ENCODE measurements around the gene ZNF23. TPM values are rescaled to one million over a fixed set of nuclear protein-coding genes. Genes with fewer than 3 reads are reported as not detected.
A peak's percentile ranks its signal among the peaks of the same experiment; 100 is the strongest.
"Not testable (repeated sequence)": the region's sequence is repeated elsewhere in the genome, so short reads cannot be mapped to it uniquely, and the experiment has no call there.

The ZNF23 gene
- total RNA-seq (10 to 100 TPM; 10.0 to 11.7 TPM), polyA plus RNA-seq (10 to 100 TPM; 11.8 to 13.8 TPM)
- long read RNA-seq, donor 1, full-length matches to known transcripts, result 1 of 12 reads
- long read RNA-seq, donor 1, partial matches to known transcripts, result 1 of 12 reads
- long read RNA-seq, donor 1, other reads (novel, unspliced or antisense), result 10 of 12 reads
- long read RNA-seq, donor 2, partial matches to known transcripts, result 0 of 1 reads
- long read RNA-seq, donor 2, other reads (novel, unspliced or antisense), result 1 of 1 reads

DNA sequence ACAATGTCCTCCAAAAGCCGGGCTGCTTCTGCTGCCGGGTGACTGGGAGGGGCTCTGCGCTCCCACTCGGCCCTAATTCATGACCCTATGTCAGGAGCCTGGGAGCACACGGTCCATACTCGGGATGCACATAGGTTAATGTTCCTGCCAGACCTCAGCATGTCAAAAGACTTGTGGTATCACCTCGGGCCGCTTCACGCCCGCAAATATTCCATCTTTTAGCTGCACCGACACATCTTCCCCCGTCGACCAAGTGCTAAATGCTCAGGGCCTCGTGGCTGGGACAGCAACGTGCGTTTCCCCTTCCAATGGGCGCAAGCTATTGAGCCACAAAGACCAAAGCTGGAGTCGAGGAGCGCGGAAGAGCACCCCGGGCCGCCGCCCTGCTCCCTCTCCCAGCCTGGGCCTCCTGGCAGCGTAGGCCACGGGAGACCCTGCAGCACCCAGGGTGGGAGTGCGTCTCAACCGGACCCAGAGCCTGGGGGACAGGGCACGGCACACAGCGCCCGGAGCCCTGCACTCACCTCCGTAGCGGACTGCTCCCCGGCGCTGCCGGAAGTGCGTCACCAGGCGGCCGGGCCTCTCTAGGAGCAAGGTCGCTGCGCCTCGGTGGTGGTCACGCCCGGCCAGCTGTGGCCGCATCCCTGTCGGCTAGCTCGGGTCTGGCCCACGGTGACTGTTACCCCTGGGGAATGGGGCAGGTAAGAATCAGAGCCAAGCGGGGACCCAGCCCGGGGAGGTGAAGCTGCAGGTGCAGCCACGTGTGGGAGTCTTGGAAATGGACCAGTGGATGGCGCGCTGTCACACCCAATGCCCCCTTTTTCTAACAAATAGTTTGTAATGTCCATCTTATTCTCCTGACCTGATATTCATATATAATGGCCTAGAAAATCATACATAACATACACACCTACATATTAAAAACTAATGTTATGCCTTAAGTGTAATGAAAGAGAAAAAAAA, at the start of gene ZNF23:
Gene ZNF23, minus strand, starts transcription at position 562 of the 963 bp plus-strand sequence. CDS start 5,451 bp downstream, outside the sequence.
- intact Hi-C loops (cut with DNase I), result loop anchor here (1.0 kb wide), 1 partner anchor 22 kb away; no protein-coding TSS in a partner anchor
- peak within 1 kb of the TSS; percentile 69 to 89 for H3K4me3 ChIP-seq (ENCODE audit: low read length in 2 of 2)
- ATAC-seq (ENCODE audit: low FRiP score) (peak; percentile 98), DNase-seq (peak; percentile 91 to 95)
- no peaks in the 10 kb centered on the region for H3K4me1 ChIP-seq (ENCODE audit: control insufficient read depth in 1 of 2, insufficient read depth in 2 of 2, low read length in 2 of 2)
- WGBS, 2 donors, result 0% methylated on average over 50 to 52 of the region's 52 CpGs
- H3K27me3 ChIP-seq (ENCODE audit: control insufficient read depth in 1 of 2, insufficient read depth in 2 of 2, low read length in 1 of 2), result no peaks in the 10 kb centered on the region
- no peaks in the 10 kb centered on the region for H3K9me3 ChIP-seq (ENCODE audit: control insufficient read depth, low read length)
- peak within 1 kb of the TSS in 1 of 2 donors; percentile 30 for H3K27ac ChIP-seq (ENCODE audit: low read depth in 1 of 2, low read length in 2 of 2)
- H3K36me3 ChIP-seq (ENCODE audit: control insufficient read depth in 1 of 2, insufficient read depth in 2 of 2, low read length in 1 of 2), result no peaks in the 10 kb centered on the region

DNA sequence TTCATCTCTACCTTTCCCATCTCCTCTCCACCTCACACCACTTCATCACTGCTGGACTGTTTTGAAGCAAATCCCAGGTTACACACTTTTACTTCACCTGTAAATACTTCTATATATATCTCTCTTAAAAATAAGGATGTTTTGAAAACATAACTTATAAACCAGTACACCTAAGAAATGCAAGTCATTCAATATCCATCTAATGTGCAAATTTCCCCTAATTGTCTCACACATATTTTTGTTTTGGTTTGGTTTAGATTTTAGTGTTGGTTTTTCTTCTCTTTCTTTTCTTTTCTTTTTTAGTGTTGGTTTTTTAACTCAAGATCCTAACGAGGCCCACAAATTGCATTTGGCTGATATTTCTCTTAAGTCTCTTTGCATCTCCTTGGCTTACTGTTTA, 45.0 kb upstream of the ZNF23 start:
- DNase-seq (no peak), ATAC-seq (ENCODE audit: low FRiP score) (no peak)
- H3K36me3 ChIP-seq (ENCODE audit: control insufficient read depth in 1 of 2, insufficient read depth in 2 of 2, low read length in 1 of 2), result no peaks in the 10 kb centered on the region
- no peaks in the 10 kb centered on the region for H3K27me3 ChIP-seq (ENCODE audit: control insufficient read depth in 1 of 2, insufficient read depth in 2 of 2, low read length in 1 of 2)
- WGBS, 2 donors, result 41 to 49% methylated on average over 1 of the region's 1 CpG
- H3K27ac ChIP-seq (ENCODE audit: low read depth in 1 of 2, low read length in 2 of 2), result no peak overlapping the region
- H3K4me3 ChIP-seq (ENCODE audit: low read length in 2 of 2), result no peak overlapping the region
- intact Hi-C loops (cut with DNase I), result no loop called here
- peaks cover 2% of the 10 kb centered on the region for H3K9me3 ChIP-seq (ENCODE audit: control insufficient read depth, low read length)
- no peaks in the 10 kb centered on the region for H3K4me1 ChIP-seq (ENCODE audit: control insufficient read depth in 1 of 2, insufficient read depth in 2 of 2, low read length in 2 of 2)

DNA sequence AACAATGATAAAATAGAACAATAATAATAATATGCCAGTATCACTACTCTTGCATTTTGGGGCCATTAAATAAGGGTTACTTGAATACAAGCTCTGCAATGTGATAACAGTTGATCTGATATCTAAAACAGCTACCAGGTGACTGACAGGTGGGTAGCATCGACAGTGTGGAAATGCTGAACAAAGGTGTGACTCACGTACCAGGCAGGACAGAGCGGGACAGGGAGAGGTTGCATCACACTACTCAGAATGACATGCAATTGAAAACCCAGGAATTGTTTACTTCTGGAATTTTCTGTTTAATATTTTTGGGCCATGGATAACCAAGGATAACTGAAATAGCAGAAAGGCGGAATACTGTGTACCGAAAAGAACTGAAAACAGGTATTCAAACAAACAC, 42.9 kb upstream of the ZNF23 start:
- Histone ChIP-seq H3K4me3 (ENCODE audit: low read length in 2 of 2) (no peak overlapping the region), H3K36me3 (ENCODE audit: control insufficient read depth in 1 of 2, insufficient read depth in 2 of 2, low read length in 1 of 2) (no peaks in the 10 kb centered on the region), H3K27ac (ENCODE audit: low read depth in 1 of 2, low read length in 2 of 2) (no peak overlapping the region), H3K9me3 (ENCODE audit: control insufficient read depth, low read length) (no peaks in the 10 kb centered on the region), H3K4me1 (ENCODE audit: control insufficient read depth in 1 of 2, insufficient read depth in 2 of 2, low read length in 2 of 2) (no peaks in the 10 kb centered on the region), H3K27me3 (ENCODE audit: control insufficient read depth in 1 of 2, insufficient read depth in 2 of 2, low read length in 1 of 2) (no peaks in the 10 kb centered on the region)
- WGBS, 2 donors, result 87 to 88% methylated on average over 5 of the region's 5 CpGs
- DNase-seq, result no peak
- intact Hi-C loops (cut with DNase I), result no loop called here
- ATAC-seq (ENCODE audit: low FRiP score), result no peak

DNA sequence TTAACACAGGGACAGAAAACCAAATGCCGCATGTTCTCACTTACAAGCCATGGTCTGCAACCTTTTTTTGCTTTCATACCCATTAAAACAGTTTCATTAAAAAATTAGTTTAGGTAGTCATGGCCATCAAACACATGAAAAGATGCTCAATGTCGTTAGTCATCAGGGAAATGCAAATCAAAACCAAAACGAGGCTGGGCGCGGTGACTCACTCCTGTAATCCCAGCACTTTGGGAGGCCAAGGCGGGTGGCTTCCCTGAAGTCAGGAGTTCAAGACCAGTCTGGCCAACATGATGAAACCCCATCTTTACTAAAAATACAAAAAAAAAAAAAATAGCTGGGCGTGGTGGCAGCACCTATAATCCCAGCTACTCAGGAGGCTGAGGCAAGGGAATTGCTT, 42.0 kb upstream of the ZNF23 start:
- H3K36me3 ChIP-seq (ENCODE audit: control insufficient read depth in 1 of 2, insufficient read depth in 2 of 2, low read length in 1 of 2); ATAC-seq (ENCODE audit: low FRiP score); intact Hi-C loops (cut with DNase I); DNase-seq; H3K27ac ChIP-seq (ENCODE audit: low read depth in 1 of 2, low read length in 2 of 2); H3K9me3 ChIP-seq (ENCODE audit: control insufficient read depth, low read length); H3K4me3 ChIP-seq (ENCODE audit: low read length in 2 of 2); H3K4me1 ChIP-seq (ENCODE audit: control insufficient read depth in 1 of 2, insufficient read depth in 2 of 2, low read length in 2 of 2); H3K27me3 ChIP-seq (ENCODE audit: control insufficient read depth in 1 of 2, insufficient read depth in 2 of 2, low read length in 1 of 2): not testable (repeated sequence)
- WGBS, 2 donors, result 75 to 78% methylated on average over 7 of the region's 7 CpGs

GRCh38 chr16:71501547-71501946, 39.5 kb upstream of the ZNF23 start:
- Histone ChIP-seq H3K36me3 (ENCODE audit: control insufficient read depth in 1 of 2, insufficient read depth in 2 of 2, low read length in 1 of 2) (no peaks in the 10 kb centered on the region), H3K4me3 (ENCODE audit: low read length in 2 of 2) (no peak overlapping the region), H3K4me1 (ENCODE audit: control insufficient read depth in 1 of 2, insufficient read depth in 2 of 2, low read length in 2 of 2) (no peaks in the 10 kb centered on the region), H3K27me3 (ENCODE audit: control insufficient read depth in 1 of 2, insufficient read depth in 2 of 2, low read length in 1 of 2) (no peaks in the 10 kb centered on the region), H3K9me3 (ENCODE audit: control insufficient read depth, low read length) (no peaks in the 10 kb centered on the region), H3K27ac (ENCODE audit: low read depth in 1 of 2, low read length in 2 of 2) (no peak overlapping the region)
- 35 to 49% methylated on average over 3 of the region's 3 CpGs for WGBS, 2 donors
- intact Hi-C loops (cut with DNase I), result loop anchor here (2.0 kb wide), 1 partner anchor 89 kb away; no protein-coding TSS in a partner anchor
- DNase-seq (no peak), ATAC-seq (ENCODE audit: low FRiP score) (no peak)

DNA sequence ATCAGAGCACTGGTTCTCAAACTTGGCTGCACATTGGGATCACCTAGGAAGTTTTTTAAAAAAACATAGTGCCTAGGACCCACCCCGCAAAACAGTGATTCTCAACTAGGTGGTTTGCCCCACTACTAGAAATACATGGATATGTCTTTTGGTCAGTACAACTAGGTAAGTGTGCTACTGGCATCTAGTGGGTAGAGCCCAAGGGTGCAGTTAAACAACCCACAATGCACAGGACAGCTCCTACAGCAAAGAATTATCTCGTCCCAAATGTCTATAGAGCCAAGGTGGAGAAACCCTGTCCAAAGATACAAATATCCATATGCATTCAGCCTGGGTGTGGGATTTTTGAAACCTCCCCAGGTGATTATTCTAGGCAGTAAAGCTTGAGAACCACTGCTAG, 38.9 kb upstream of the ZNF23 start:
- 61 to 66% methylated on average over 2 of the region's 2 CpGs for WGBS, 2 donors
- DNase-seq, result no peak
- H3K9me3 ChIP-seq (ENCODE audit: control insufficient read depth, low read length), result no peaks in the 10 kb centered on the region
- no peaks in the 10 kb centered on the region for H3K36me3 ChIP-seq (ENCODE audit: control insufficient read depth in 1 of 2, insufficient read depth in 2 of 2, low read length in 1 of 2)
- H3K27ac ChIP-seq (ENCODE audit: low read depth in 1 of 2, low read length in 2 of 2), result no peak overlapping the region
- H3K4me1 ChIP-seq (ENCODE audit: control insufficient read depth in 1 of 2, insufficient read depth in 2 of 2, low read length in 2 of 2), result no peaks in the 10 kb centered on the region
- H3K27me3 ChIP-seq (ENCODE audit: control insufficient read depth in 1 of 2, insufficient read depth in 2 of 2, low read length in 1 of 2), result no peaks in the 10 kb centered on the region
- intact Hi-C loops (cut with DNase I), result loop anchor here (2.0 kb wide), 1 partner anchor 88 kb away; no protein-coding TSS in a partner anchor
- no peak overlapping the region for H3K4me3 ChIP-seq (ENCODE audit: low read length in 2 of 2)
- ATAC-seq (ENCODE audit: low FRiP score), result no peak

GRCh38 chr16:71499775-71500364, 37.8 kb upstream of the ZNF23 start:
- Histone ChIP-seq H3K4me1 (ENCODE audit: control insufficient read depth in 1 of 2, insufficient read depth in 2 of 2, low read length in 2 of 2) (no peaks in the 10 kb centered on the region), H3K27me3 (ENCODE audit: control insufficient read depth in 1 of 2, insufficient read depth in 2 of 2, low read length in 1 of 2) (no peaks in the 10 kb centered on the region), H3K9me3 (ENCODE audit: control insufficient read depth, low read length) (no peaks in the 10 kb centered on the region), H3K27ac (ENCODE audit: low read depth in 1 of 2, low read length in 2 of 2) (no peak overlapping the region), H3K4me3 (ENCODE audit: low read length in 2 of 2) (no peak overlapping the region), H3K36me3 (ENCODE audit: control insufficient read depth in 1 of 2, insufficient read depth in 2 of 2, low read length in 1 of 2) (no peaks in the 10 kb centered on the region)
- WGBS, 2 donors, result 0% methylated on average over 3 of the region's 3 CpGs
- intact Hi-C loops (cut with DNase I), result loop anchor here (2.0 kb wide), 1 partner anchor 87 kb away; no protein-coding TSS in a partner anchor
- DNase-seq (no peak), ATAC-seq (ENCODE audit: low FRiP score) (no peak)

DNA sequence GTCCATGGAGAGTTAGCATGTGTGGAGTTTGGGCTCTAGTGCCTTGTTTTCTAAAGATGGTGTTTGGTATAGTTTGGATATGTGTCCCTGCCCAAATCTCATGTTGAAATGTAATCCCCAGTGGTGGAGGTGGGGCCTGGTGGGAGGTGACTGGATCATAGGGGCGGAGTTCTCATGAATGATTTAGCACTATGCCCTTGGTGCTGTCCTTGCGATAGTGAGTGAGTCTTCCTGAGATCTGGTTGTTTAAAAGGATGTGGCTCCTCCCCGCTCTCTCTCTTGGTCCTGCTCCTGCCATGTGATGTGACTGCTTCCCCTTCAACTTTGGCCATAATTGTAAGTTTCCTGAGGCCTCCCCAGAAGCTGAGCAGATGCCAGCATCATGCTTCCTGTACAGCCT, 36.0 kb upstream of the ZNF23 start:
- no peaks in the 10 kb centered on the region for H3K9me3 ChIP-seq (ENCODE audit: control insufficient read depth, low read length)
- no peak overlapping the region for H3K4me3 ChIP-seq (ENCODE audit: low read length in 2 of 2)
- H3K36me3 ChIP-seq (ENCODE audit: control insufficient read depth in 1 of 2, insufficient read depth in 2 of 2, low read length in 1 of 2), result no peaks in the 10 kb centered on the region
- no peaks in the 10 kb centered on the region for H3K27me3 ChIP-seq (ENCODE audit: control insufficient read depth in 1 of 2, insufficient read depth in 2 of 2, low read length in 1 of 2)
- 82 to 92% methylated on average over 3 of the region's 3 CpGs for WGBS, 2 donors
- H3K27ac ChIP-seq (ENCODE audit: low read depth in 1 of 2, low read length in 2 of 2), result no peak overlapping the region
- intact Hi-C loops (cut with DNase I), result no loop called here
- ATAC-seq (ENCODE audit: low FRiP score) (no peak), DNase-seq (no peak)
- no peaks in the 10 kb centered on the region for H3K4me1 ChIP-seq (ENCODE audit: control insufficient read depth in 1 of 2, insufficient read depth in 2 of 2, low read length in 2 of 2)
